Measurements from ENCODE around the gene BLM. TPM values are rescaled to one million over a fixed set of nuclear protein-coding genes. Genes with fewer than 3 reads are reported as not detected.

The BLM gene
- polyA plus RNA-seq, 2 donors, result 2.3 to 3.6 TPM

DNA sequence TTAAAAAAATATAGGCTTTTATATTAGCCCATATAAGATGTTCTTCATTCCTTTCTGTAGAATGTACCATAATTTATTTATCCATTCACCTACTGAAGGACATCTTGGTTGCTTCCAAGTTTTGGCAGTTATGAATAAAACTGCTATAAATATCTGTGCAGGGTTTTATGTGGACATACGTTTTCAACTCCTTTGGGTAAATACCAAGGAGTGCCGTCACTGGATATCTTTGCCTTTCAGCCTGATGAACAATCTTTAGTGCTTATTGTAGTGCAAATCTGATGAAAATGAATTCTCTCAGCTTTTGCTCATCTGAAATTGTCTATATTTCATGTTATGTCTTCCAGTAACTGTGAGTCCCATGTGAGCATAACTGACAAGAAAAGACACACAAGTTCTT is 26.6 kb upstream of the BLM start:
- Histone ChIP-seq H3K27me3 (ENCODE audit: control insufficient read depth in 1 of 2, insufficient read depth in 2 of 2, low read length in 2 of 2) (no peaks in the 10 kb centered on the region), H3K9me3 (ENCODE audit: control insufficient read depth in 2 of 2, insufficient read depth in 1 of 2, low read depth in 1 of 2, low read length in 1 of 2) (no peaks in the 10 kb centered on the region), H3K4me1 (ENCODE audit: control insufficient read depth in 2 of 2, insufficient read depth in 2 of 2, low read length in 1 of 2) (no peaks in the 10 kb centered on the region), H3K36me3 (ENCODE audit: control insufficient read depth in 2 of 2, insufficient read depth in 2 of 2, low read length in 1 of 2) (no peaks in the 10 kb centered on the region), H3K27ac (ENCODE audit: low read depth in 2 of 2, low read length in 1 of 2) (no peak overlapping the region), H3K4me3 (ENCODE audit: low read depth in 1 of 2, low read length in 2 of 2) (no peak overlapping the region)
- 52 to 67% methylated on average over 2 of the region's 2 CpGs for WGBS, 2 donors

DNA sequence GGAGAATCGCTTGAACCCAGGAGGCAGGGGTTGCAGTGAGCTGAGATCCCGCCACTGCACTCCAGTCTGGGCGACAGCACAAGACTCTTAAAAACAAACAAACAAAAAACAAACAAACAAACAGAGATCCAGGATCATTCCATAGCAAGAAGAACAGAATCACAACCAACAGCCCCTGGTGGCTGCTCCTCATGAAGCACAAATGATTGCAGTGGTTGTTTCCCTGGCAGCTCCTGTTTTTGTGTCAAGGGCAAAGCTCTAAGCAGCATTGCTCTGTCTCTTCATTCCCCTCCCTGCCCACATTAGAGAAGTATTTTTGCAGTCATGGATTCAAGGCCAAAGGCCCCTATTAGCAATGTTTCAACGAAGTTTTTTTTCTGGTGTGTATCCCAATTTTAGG is 25.8 kb upstream of the BLM start:
- H3K9me3 ChIP-seq (ENCODE audit: control insufficient read depth in 2 of 2, insufficient read depth in 1 of 2, low read depth in 1 of 2, low read length in 1 of 2), result no peaks in the 10 kb centered on the region
- H3K27me3 ChIP-seq (ENCODE audit: control insufficient read depth in 1 of 2, insufficient read depth in 2 of 2, low read length in 2 of 2), result no peaks in the 10 kb centered on the region
- H3K36me3 ChIP-seq (ENCODE audit: control insufficient read depth in 2 of 2, insufficient read depth in 2 of 2, low read length in 1 of 2), result no peaks in the 10 kb centered on the region
- H3K4me1 ChIP-seq (ENCODE audit: control insufficient read depth in 2 of 2, insufficient read depth in 2 of 2, low read length in 1 of 2), result no peaks in the 10 kb centered on the region
- no peak overlapping the region for H3K4me3 ChIP-seq (ENCODE audit: low read depth in 1 of 2, low read length in 2 of 2)
- no peak overlapping the region for H3K27ac ChIP-seq (ENCODE audit: low read depth in 2 of 2, low read length in 1 of 2)
- 88% methylated on average over 4 of the region's 4 CpGs for WGBS, 2 donors

DNA sequence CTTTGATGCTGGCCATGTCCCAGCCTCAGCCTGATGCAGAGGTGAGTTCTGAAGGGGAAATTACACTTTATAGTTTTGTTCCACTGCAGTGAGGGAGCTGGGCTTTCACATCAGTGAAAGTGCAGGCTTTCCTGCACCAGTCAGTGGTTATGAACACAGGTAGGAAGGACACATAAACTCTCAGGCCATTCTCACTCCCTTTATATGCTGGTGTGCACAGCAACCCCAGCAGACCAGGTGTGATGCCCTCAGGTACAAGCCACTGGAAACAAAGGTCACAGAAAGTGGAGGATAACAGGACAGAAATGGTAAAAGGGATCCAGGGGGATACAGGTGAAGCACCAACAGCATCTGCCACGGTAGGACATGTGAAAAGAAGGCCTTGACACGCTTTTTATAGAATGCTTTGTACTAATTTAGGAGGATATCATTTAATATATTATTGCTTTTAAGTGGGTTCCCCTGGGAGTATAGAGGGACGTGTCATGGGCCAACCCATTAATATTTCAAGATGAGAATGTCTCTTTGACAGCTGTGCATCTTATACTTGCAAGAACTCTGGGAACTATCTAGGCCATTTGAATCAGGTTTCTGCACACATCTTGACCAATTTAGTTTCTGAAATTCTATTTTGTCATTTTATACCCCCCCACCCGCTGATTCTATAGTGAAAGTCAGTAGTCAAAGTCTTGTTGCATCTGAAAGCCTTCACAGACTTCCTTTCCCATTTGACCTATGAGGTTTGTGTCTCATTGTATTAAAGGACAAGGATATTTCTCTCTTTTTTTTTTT is 25.0 kb upstream of the BLM start:
- H3K9me3 ChIP-seq (ENCODE audit: control insufficient read depth in 2 of 2, insufficient read depth in 1 of 2, low read depth in 1 of 2, low read length in 1 of 2), result no peaks in the 10 kb centered on the region
- H3K27me3 ChIP-seq (ENCODE audit: control insufficient read depth in 1 of 2, insufficient read depth in 2 of 2, low read length in 2 of 2), result no peaks in the 10 kb centered on the region
- H3K36me3 ChIP-seq (ENCODE audit: control insufficient read depth in 2 of 2, insufficient read depth in 2 of 2, low read length in 1 of 2), result no peaks in the 10 kb centered on the region
- 80 to 85% methylated on average over 4 of the region's 4 CpGs for whole genome bisulfite sequencing, 2 donors
- H3K4me1 ChIP-seq (ENCODE audit: control insufficient read depth in 2 of 2, insufficient read depth in 2 of 2, low read length in 1 of 2), result no peaks in the 10 kb centered on the region
- no peak overlapping the region for H3K27ac ChIP-seq (ENCODE audit: low read depth in 2 of 2, low read length in 1 of 2)
- H3K4me3 ChIP-seq (ENCODE audit: low read depth in 1 of 2, low read length in 2 of 2), result no peak overlapping the region

DNA sequence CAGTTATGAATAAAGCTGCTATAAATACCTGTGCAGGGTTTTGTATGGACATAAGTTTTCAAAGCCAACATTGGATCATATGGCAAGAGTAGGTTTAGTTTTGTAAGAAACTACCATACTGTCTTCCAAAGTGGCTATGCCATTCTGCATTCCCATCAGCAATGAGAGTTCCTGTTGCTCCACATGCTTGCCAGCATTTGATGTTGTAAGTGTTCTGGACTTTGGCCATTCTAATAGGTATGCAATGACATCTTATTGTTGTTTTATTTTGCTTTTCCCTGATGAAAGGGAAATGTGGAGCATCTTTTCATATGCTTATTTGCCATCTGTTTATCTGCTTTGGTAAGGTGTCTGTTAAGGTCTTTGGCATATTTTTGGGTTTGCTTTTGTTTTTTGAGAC is 22.2 kb upstream of the BLM start:
- Histone ChIP-seq H3K27ac (ENCODE audit: low read depth in 2 of 2, low read length in 1 of 2) (no peak overlapping the region), H3K9me3 (ENCODE audit: control insufficient read depth in 2 of 2, insufficient read depth in 1 of 2, low read depth in 1 of 2, low read length in 1 of 2) (no peaks in the 10 kb centered on the region), H3K4me3 (ENCODE audit: low read depth in 1 of 2, low read length in 2 of 2) (no peak overlapping the region), H3K27me3 (ENCODE audit: control insufficient read depth in 1 of 2, insufficient read depth in 2 of 2, low read length in 2 of 2) (no peaks in the 10 kb centered on the region), H3K4me1 (ENCODE audit: control insufficient read depth in 2 of 2, insufficient read depth in 2 of 2, low read length in 1 of 2) (no peaks in the 10 kb centered on the region), H3K36me3 (ENCODE audit: control insufficient read depth in 2 of 2, insufficient read depth in 2 of 2, low read length in 1 of 2) (no peaks in the 10 kb centered on the region)

DNA sequence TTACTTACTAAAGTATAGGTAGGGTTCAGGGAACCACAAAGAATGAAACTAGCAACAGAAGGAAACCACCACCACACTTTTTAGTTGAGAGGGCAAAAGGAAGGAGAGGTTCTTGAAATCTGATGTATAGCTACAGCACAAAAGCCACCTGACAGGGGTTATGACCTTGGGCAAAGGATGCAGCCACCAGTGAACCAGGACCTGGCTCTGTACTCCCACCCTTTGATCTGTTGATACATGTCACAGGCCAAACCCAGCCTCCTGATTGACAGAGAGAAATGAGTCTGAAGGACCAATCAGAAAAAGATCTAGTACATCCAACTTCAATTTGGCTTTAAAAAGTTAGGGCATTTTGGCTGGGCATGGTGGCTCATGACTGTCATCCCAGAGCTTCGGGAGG is 20.0 kb upstream of the BLM start:
- H3K4me1 ChIP-seq (ENCODE audit: control insufficient read depth in 2 of 2, insufficient read depth in 2 of 2, low read length in 1 of 2), result no peaks in the 10 kb centered on the region
- 79 to 97% methylated on average over 1 of the region's 1 CpG for WGBS, 2 donors
- H3K4me3 ChIP-seq (ENCODE audit: low read depth in 1 of 2, low read length in 2 of 2), result no peak overlapping the region
- no peaks in the 10 kb centered on the region for H3K27me3 ChIP-seq (ENCODE audit: control insufficient read depth in 1 of 2, insufficient read depth in 2 of 2, low read length in 2 of 2)
- no peaks in the 10 kb centered on the region for H3K9me3 ChIP-seq (ENCODE audit: control insufficient read depth in 2 of 2, insufficient read depth in 1 of 2, low read depth in 1 of 2, low read length in 1 of 2)
- no peaks in the 10 kb centered on the region for H3K36me3 ChIP-seq (ENCODE audit: control insufficient read depth in 2 of 2, insufficient read depth in 2 of 2, low read length in 1 of 2)
- no peak overlapping the region for H3K27ac ChIP-seq (ENCODE audit: low read depth in 2 of 2, low read length in 1 of 2)

DNA sequence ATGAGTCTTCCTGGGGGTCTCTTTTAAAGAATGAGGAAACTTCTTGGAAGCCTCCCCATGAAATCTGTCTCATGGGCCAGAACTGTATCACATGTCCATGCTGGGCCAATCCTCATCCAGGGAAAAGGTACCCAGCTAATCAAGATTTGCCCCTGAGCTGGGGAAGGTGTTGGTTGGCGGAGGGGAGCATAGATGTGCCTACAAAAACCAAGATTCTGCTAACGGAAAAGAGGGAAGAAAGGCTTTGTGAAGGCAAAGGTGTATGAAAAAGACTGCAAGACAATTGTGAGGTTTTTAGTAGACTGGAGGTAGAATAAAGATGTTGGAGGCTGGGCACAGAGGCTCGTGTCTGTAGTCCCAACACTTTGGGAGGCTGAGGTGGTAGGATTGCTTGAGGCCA is 18.5 kb upstream of the BLM start:
- Histone ChIP-seq H3K27ac (ENCODE audit: low read depth in 2 of 2, low read length in 1 of 2) (no peak overlapping the region), H3K4me3 (ENCODE audit: low read depth in 1 of 2, low read length in 2 of 2) (no peak overlapping the region), H3K9me3 (ENCODE audit: control insufficient read depth in 2 of 2, insufficient read depth in 1 of 2, low read depth in 1 of 2, low read length in 1 of 2) (no peaks in the 10 kb centered on the region), H3K27me3 (ENCODE audit: control insufficient read depth in 1 of 2, insufficient read depth in 2 of 2, low read length in 2 of 2) (no peaks in the 10 kb centered on the region), H3K36me3 (ENCODE audit: control insufficient read depth in 2 of 2, insufficient read depth in 2 of 2, low read length in 1 of 2) (no peaks in the 10 kb centered on the region), H3K4me1 (ENCODE audit: control insufficient read depth in 2 of 2, insufficient read depth in 2 of 2, low read length in 1 of 2) (no peaks in the 10 kb centered on the region)
- 93 to 94% methylated on average over 3 of the region's 3 CpGs for WGBS, 2 donors

DNA sequence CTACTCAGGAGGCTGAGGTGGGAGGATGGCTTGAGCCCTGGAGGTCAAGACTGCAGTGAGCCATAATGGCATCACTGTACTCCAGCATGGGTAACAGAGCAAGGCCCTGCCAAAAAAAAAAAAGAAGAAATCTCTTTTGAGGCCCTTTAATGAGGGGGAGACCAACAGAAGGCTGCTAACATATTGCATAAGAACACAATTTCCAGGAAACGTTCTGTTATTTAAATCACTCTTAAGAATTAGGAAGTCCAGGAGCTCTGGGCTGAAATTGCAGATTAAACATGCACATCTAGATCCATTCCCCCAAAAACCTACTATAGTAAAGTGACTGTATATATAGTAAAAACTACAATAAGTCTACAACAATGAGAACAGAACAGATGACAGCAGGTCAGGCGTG is 16.1 kb upstream of the BLM start:
- H3K27ac ChIP-seq (ENCODE audit: low read depth in 2 of 2, low read length in 1 of 2), result no peak overlapping the region
- no peaks in the 10 kb centered on the region for H3K9me3 ChIP-seq (ENCODE audit: control insufficient read depth in 2 of 2, insufficient read depth in 1 of 2, low read depth in 1 of 2, low read length in 1 of 2)
- WGBS, 2 donors, result 62 to 67% methylated on average over 2 of the region's 2 CpGs
- no peaks in the 10 kb centered on the region for H3K4me1 ChIP-seq (ENCODE audit: control insufficient read depth in 2 of 2, insufficient read depth in 2 of 2, low read length in 1 of 2)
- no peaks in the 10 kb centered on the region for H3K36me3 ChIP-seq (ENCODE audit: control insufficient read depth in 2 of 2, insufficient read depth in 2 of 2, low read length in 1 of 2)
- no peaks in the 10 kb centered on the region for H3K27me3 ChIP-seq (ENCODE audit: control insufficient read depth in 1 of 2, insufficient read depth in 2 of 2, low read length in 2 of 2)
- no peak overlapping the region for H3K4me3 ChIP-seq (ENCODE audit: low read depth in 1 of 2, low read length in 2 of 2)

DNA sequence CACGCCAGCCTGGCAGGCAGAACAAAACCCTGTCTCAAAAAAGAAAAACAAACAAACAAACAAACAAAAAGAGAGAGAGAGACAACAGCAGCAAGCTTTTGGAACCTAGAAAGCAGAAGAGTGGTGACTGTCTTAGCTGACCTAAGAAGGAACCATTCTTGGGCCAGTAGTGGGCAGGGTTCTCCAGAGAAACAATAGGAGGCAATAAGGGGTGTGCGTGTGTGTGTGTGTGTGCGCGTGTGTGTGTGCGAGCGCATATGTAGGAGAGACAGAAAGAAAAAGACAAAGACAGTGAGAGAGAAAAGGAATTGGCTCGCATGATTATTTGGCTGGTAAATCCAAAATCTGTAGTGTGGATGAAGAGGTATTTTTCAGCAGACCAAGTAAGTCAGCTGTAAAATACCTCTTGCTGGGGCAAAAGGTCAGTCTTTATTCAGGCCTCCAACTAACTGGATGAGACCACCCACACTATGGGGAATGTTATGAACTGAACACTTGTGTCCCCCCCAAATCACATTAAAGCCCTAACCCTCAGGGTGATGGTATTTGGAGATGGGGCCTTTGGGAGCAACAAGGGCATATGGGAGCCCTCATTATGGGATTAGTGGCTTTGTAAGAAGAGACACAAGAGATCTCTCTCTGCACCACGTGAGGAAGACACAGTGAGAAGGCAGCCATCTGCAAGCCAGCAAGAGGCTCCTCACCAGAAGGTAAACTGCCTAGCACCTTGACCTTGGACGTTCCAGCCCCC is 15.1 kb upstream of the BLM start:
- Histone ChIP-seq H3K36me3 (ENCODE audit: control insufficient read depth in 2 of 2, insufficient read depth in 2 of 2, low read length in 1 of 2) (no peaks in the 10 kb centered on the region), H3K27me3 (ENCODE audit: control insufficient read depth in 1 of 2, insufficient read depth in 2 of 2, low read length in 2 of 2) (no peaks in the 10 kb centered on the region), H3K4me1 (ENCODE audit: control insufficient read depth in 2 of 2, insufficient read depth in 2 of 2, low read length in 1 of 2) (no peaks in the 10 kb centered on the region), H3K9me3 (ENCODE audit: control insufficient read depth in 2 of 2, insufficient read depth in 1 of 2, low read depth in 1 of 2, low read length in 1 of 2) (no peaks in the 10 kb centered on the region), H3K4me3 (ENCODE audit: low read depth in 1 of 2, low read length in 2 of 2) (no peak overlapping the region), H3K27ac (ENCODE audit: low read depth in 2 of 2, low read length in 1 of 2) (no peak overlapping the region)
- 90 to 91% methylated on average over 9 of the region's 9 CpGs for WGBS, 2 donors

DNA sequence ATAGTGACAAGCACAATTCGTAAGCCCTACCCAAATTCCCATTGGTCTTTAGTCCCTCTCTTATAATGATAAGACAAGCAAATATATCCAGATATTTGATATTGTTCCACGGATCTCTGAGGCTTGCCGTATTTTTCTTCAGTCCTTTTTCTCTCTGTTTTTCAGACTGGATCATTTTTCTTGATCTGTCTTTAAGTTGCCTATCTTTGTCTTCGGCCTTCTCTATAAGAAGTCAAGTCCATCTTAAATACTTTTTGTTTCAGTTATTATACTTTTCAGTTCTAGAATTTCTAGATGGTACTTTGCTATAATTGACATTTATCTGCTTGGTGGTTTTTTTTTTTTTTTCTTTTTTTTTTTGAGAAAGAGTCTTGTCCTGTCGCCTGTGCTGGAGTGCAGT is 13.7 kb upstream of the BLM start:
- Histone ChIP-seq H3K27ac (ENCODE audit: low read depth in 2 of 2, low read length in 1 of 2) (no peak overlapping the region), H3K4me3 (ENCODE audit: low read depth in 1 of 2, low read length in 2 of 2) (no peak overlapping the region), H3K27me3 (ENCODE audit: control insufficient read depth in 1 of 2, insufficient read depth in 2 of 2, low read length in 2 of 2) (no peaks in the 10 kb centered on the region), H3K9me3 (ENCODE audit: control insufficient read depth in 2 of 2, insufficient read depth in 1 of 2, low read depth in 1 of 2, low read length in 1 of 2) (no peaks in the 10 kb centered on the region), H3K4me1 (ENCODE audit: control insufficient read depth in 2 of 2, insufficient read depth in 2 of 2, low read length in 1 of 2) (no peaks in the 10 kb centered on the region), H3K36me3 (ENCODE audit: control insufficient read depth in 2 of 2, insufficient read depth in 2 of 2, low read length in 1 of 2) (no peaks in the 10 kb centered on the region)
- WGBS, 2 donors, result 96 to 97% methylated on average over 5 of the region's 5 CpGs

DNA sequence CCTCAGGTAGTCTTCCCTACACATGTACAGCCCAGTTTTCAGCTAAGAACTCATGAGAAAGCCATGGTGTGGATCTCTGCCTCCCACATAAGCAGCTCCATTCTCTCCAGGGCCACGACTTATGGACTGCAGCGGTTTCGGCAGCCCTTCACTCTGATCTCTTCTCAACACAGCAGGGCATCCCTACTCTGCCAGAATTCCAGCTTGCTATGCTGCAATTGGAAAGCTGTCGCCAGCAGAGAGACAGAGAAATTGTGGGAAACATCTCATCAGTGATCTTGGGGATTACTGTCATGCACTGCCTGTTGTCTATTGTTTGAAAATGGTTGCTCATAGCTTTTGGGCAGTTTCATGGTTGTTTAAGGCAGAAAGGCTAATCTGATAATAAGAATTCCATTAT is 11.9 kb upstream of the BLM start:
- Histone ChIP-seq H3K4me1 (ENCODE audit: control insufficient read depth in 2 of 2, insufficient read depth in 2 of 2, low read length in 1 of 2) (no peaks in the 10 kb centered on the region), H3K4me3 (ENCODE audit: low read depth in 1 of 2, low read length in 2 of 2) (no peak overlapping the region), H3K27ac (ENCODE audit: low read depth in 2 of 2, low read length in 1 of 2) (no peak overlapping the region), H3K27me3 (ENCODE audit: control insufficient read depth in 1 of 2, insufficient read depth in 2 of 2, low read length in 2 of 2) (no peaks in the 10 kb centered on the region), H3K9me3 (ENCODE audit: control insufficient read depth in 2 of 2, insufficient read depth in 1 of 2, low read depth in 1 of 2, low read length in 1 of 2) (no peaks in the 10 kb centered on the region), H3K36me3 (ENCODE audit: control insufficient read depth in 2 of 2, insufficient read depth in 2 of 2, low read length in 1 of 2) (no peaks in the 10 kb centered on the region)
- WGBS, 2 donors, result 87 to 98% methylated on average over 4 of the region's 4 CpGs

All from esophagus (tissue), 2 donors.